Upper lobe of left lung (tissue), 4 donors: Measurements from ENCODE around the gene PLCG2.

ENCODE experiments used
- CTCF ChIP-seq, 6 experiments: fragments of 450-650 bp in 4 of 6; fragments of 200-600 bp in 2 of 6; sonication (generic) in 2 of 6; IDR thresholded peaks; one replicate each; pipeline ENCODE4 v1.5.1; 2016 to 2019; ENCODE audit warnings: antibody characterized with exemption in 6 of 6
- EP300 ChIP-seq, 4 donors: sonication (generic); formaldehyde crosslinking; IDR thresholded peaks; one replicate each; pipeline ENCODE4 v1.5.1; 2017; ENCODE audit warnings: antibody characterized with exemption in 4 of 4, control low read depth in 2 of 4
- POLR2A ChIP-seq, 4 donors: fragments of 450-650 bp; IDR thresholded peaks; one replicate each; pipeline ENCODE4 v1.5.1; 2016 to 2017; ENCODE audit warnings: antibody characterized with exemption in 4 of 4, mild to moderate bottlenecking in 2 of 4
- POLR2AphosphoS5 ChIP-seq, 2 donors: sonication (generic); formaldehyde crosslinking; IDR thresholded peaks; one replicate each; pipeline ENCODE4 v1.5.1; 2017; ENCODE audit warnings: antibody characterized with exemption in 2 of 2

GRCh38 chr16:82006036-82006435 lies 226.9 kb downstream of the PLCG2 start:
- no peak for TF ChIP-seq CTCF (IDR thresholded peaks at IDR 0.05)
- TF ChIP-seq POLR2AphosphoS5 (IDR thresholded peaks at IDR 0.05): no peak
- no peak for TF ChIP-seq POLR2A (IDR thresholded peaks at IDR 0.05)
- TF ChIP-seq EP300 (IDR thresholded peaks at IDR 0.05): no peak
